ENCODE results near the gene GRM5.
"Not testable (repeated sequence)": the region's sequence is repeated elsewhere in the genome, so short reads cannot be mapped to it uniquely, and the experiment has no call there.

GRM5 gene

GRCh38 chr11:89065651-89066201 is at the start of gene GRM5:
Gene GRM5 (minus strand): TSS chr11:89065982. CDS start chr11:89047872, 18,110 bp downstream.
- DNase-seq: not testable (repeated sequence)

DNA sequence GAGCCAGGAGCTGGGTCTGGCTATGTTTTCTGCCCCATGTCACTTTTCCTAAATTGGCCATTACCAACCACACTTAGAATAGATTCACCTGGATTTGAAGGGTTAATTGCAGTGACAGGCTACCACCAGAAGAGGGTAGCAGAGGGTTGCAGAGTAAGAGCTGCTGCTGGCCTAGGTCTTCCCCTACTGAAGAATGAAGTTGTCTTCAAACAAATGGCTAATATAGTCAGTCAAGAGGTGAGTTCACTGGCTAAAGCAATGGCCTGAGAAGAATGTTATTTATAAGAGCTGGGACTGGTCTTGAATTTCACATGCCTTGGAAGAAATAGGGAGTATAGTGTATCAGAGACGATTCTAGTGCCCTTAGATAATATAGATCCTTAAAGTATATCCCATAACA is 32.2 kb upstream of the GRM5 start:
- DNase-seq: not testable (repeated sequence)

GRCh38 chr11:89093806-89094205 is 28.0 kb upstream of the GRM5 start:
- DNase-seq: not testable (repeated sequence)

DNA sequence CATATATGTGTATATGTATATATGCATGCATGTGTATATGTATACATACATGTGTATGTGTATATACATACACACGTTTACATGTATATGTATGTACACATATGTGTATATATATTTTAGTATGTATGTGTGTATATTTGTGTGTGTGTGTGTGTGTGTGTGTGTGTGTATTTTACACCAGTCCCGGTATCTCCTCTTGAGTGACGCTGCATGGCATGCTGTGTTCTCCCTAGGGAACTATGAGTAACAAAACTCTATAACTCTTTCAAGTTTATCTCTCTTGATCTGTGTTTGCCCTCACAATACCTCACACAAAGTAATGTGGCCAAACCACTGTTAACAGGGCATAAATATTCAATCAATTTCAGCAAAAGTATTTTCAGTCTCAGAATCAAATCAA is 19.2 kb upstream of the GRM5 start:
- DNase-seq: not testable (repeated sequence)

- DNase-seq: not testable (repeated sequence)
These were observed 5.1 kb upstream of the GRM5 start for GRCh38 chr11:89070911-89071310.

DNA sequence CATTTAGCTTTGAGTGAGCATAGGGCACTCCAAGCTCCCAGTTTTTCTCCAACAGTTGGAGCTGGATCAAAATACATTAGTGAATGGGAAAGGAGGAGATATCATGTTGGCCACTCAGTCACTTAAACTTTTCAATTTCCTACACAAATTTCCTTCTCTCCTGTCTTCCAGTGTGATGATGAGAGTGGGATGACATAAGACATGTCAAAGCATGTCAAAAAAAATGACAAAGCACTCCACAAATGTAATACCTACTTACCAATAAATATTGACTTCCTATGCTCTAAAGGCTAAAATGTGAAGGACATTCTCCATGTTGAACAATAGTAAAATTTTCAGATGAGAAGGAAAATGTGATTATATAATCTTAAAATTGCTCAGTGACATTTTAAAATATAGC is 1.5 kb upstream of the GRM5 start:
- no peak for DNase-seq

DNA sequence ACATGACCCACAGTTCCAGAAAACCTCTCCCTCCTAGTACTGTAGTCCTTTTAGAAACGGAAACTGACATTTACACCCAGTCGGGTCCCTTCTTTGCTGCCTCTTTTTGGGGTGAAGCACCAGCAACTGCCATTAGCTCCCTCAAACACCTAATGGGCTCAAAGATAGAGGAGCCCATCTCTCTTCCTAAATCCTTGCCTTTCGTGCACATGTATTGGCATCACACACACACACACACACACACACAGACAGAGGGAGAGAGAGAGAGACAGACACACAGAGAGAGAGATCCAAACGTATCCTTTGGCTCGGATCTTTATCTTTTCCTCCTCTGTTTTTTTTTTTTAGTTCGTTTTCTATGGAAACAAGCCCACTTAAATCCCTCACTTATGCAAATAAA is 716 bp downstream of the GRM5 start:
- no peak for DNase-seq

- DNase-seq: not testable (repeated sequence)
These were observed 2.3 kb downstream of the GRM5 start for GRCh38 chr11:89063481-89063951.

- not testable (repeated sequence) for DNase-seq
These were observed 2.9 kb downstream of the GRM5 start for GRCh38 chr11:89062771-89063298.

DNA sequence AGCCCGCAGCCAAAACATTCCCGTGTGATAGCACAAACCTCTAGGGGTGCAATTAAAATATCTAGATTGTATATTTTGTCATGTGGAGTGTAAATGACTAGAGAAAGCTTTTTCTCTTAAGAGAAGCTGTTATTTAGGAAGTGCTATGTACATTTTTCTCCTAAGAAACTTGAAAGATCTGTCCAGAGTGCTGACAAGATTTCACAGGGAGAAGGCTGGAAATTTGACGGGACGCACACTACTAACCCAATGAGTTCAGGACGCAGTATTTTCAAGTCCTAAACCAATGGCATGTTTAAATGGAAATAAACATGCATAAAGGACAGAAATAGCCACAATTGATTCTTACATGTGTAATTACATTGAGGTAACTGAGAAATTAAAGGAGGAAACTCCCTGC is 3.9 kb downstream of the GRM5 start:
- not testable (repeated sequence) for DNase-seq

- DNase-seq: not testable (repeated sequence)
These were observed 8.4 kb downstream of the GRM5 start for GRCh38 chr11:89057406-89057805.

DNA sequence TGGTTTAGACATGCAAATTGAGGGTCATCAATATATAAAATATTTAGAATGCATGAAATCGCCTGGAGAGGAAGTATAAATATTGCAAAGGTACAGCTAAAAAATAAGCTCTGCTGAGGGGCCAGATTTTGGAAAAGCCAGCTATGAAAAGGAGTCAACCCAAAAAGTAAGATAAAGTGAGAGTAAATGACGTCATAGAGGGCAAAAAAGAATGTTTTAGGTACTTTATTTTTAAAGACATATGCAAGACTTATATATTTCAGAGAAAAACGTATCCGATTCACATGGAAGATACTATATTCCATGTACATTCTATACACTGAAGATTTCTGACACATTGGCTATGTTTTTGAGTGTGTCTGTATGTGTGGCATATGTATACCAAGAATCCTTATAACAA is 13.6 kb downstream of the GRM5 start:
- no peak for DNase-seq

DNA sequence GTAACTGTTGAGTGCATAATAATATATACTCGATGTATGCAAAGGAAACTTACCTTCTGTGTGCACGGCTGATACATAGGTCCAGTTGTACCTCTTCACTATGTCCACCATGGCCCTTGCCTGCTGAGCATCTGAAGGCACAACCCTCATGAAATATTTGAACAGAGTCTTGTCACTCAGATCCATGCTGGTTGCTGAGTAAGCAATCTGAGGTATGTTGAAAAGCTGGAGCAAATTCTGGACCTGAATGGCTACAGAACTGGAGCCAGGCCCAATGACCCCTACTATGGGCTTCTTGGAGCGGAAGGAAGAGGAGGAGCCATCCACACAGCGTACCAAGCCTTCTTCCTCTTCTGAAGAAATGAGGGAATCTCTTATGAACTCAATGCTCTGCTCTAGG is 18.6 kb downstream of the GRM5 start:
- not testable (repeated sequence) for DNase-seq

DNA sequence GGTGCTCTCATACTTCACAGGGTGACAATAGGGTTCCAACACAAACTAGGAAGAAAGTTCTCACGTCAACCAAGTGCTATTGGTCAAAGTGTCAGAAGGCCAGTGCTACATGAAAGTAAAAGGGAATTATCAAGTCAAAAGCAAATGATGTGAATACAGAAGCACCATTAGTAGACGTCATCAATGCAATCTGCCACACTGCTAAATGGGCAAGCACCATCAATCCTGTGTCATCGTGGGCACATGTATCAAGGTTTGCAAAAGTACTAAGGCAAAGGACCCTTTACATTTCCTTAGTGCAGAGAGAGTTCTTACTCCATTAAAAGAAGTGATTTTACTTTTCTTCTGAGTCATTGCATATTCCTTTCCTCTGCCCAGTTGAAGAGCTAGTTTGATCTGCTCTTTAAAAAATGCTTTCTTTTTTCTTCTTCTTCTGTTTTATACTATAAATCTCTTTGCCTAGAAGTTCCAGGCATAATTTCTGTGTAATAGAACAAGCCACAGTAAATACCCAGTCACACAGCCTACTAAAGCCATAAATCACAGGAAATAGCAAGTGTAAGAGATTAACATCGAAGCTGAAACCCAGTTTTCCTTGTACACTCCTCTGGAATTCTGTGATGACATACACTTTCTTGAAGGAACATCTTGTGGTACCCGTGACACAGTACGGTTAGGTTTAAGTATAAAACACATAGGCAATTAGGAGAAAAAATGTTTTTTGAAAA is 21.8 kb downstream of the GRM5 start:
- not testable (repeated sequence) for DNase-seq

GRCh38 chr11:89029671-89030070 is 36.1 kb downstream of the GRM5 start:
- DNase-seq: not testable (repeated sequence)

- no peak for DNase-seq
These were observed 44.4 kb downstream of the GRM5 start for GRCh38 chr11:89021339-89021738.

- not testable (repeated sequence) for DNase-seq
These were observed 45.8 kb downstream of the GRM5 start for GRCh38 chr11:89019827-89020547.

DNA sequence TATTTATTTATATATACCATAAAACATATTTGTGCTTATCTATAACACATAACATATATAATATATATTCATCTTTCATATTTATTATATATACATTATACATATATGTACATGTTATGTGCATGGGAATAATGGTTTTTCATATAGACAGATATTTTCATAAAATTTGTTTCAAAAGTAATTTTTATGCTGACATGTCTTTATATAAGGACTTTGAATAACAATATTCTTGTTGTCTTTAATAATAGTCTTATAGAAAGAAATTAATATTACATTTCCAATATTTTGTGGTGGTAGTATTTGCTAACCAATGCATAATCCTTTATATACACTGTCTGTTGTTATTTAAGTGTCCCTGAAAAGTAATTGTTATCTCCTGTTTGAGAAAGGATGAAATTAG is 49.6 kb downstream of the GRM5 start:
- no peak for DNase-seq

GRCh38 chr11:89015614-89016013 is 50.2 kb downstream of the GRM5 start:
- DNase-seq: no peak

DNA sequence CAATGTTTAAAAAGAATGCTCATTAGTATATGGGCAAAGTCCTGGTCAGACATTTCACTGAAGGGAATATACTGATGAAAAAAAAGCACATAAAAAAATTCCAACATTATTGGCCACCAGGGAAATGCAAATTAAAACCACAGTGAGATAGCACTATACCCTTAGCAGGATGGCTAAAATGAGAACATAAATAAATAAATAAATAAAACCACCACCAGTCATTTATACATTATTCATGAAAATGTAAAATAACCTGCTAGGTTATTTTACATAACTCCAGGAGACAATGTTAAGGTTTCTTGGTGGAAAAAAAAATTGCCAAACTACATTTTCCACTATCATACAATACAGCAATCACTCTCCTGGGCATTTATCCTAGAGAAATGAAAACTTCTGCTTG is 64.9 kb downstream of the GRM5 start:
- DNase-seq: not testable (repeated sequence)

DNA sequence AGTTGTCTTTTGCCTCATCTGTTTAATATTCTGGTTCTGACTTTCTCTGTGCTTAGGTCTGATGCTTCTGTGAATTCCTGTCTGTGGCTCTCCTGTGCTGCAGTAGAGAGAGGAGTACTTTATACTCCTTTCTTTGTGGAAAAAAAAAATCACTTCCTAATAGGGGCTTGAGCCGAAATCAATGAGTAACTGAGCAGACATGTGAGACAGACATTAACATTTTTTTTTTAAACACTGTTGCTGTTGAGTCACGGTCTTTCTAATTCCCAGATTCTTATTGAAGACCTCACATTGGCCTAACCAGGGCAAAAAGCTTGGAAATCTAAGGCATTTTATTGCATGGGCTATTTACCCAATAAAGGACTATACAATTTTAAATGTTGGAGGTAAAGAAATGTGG is 86.1 kb downstream of the GRM5 start:
- no peak for DNase-seq

DNA sequence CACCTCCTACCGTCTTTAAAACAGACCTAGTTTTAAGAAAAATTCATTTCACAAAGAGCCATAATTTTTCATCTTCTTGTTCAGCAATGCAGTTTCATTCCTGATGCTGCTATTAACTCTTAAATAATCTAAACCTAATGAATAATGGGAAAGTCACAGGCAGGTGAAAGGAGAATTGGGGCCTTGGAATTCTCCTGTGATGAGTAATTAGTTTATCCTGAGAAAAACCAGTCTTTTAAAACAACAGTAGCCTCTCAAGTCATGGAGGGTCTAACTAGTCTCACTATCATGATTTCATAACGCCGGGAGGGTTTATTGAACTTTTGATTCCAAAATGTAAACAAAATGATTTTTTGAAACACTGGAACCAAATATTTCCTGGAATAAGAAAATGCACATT is 86.8 kb downstream of the GRM5 start:
- not testable (repeated sequence) for DNase-seq

GRCh38 chr11:88975441-88975840 is 90.3 kb downstream of the GRM5 start:
- not testable (repeated sequence) for DNase-seq

GRCh38 chr11:88972210-88972609 is 93.6 kb downstream of the GRM5 start:
- DNase-seq: no peak

Measured in activated CD4-positive, alpha-beta T cell treated with anti-CD3 and anti-CD28 coated beads, Interleukin-2, amount 50 U/mL, for 1 hour (primary cell).